Mesothelial cell of epicardium (in vitro differentiated cells): ENCODE measurements around the gene GPR132. TPM values are rescaled to one million over a fixed set of nuclear protein-coding genes. Genes with fewer than 3 reads are reported as not detected.

Experiments used
- DNase-seq, 2 experiments: peaks; one replicate each; pipeline ENCODE4 v3.0.0; 2021; ENCODE audit warnings: low spot score in 2 of 2; ENCODE audit not compliant: unreplicated experiment in 2 of 2
- H3K27ac Mint-ChIP-seq: 2 replicates; pipeline ENCODE4 v1.8.0; 2021; ENCODE audit warnings: mixed read lengths
- H3K27me3 Mint-ChIP-seq: 2 replicates; pipeline ENCODE4 v1.8.0; 2021; ENCODE audit warnings: low read depth, mixed read lengths
- H3K36me3 Mint-ChIP-seq: 2 replicates; pipeline ENCODE4 v1.8.0; 2021; ENCODE audit warnings: mixed read lengths
- H3K4me1 Mint-ChIP-seq: 2 replicates; pipeline ENCODE4 v1.8.0; 2021; ENCODE audit warnings: mixed read lengths
- H3K4me3 Mint-ChIP-seq: 2 replicates; pipeline ENCODE4 v1.8.0; 2021; ENCODE audit warnings: mild to moderate bottlenecking, moderate library complexity, mixed read lengths
- H3K9me3 Mint-ChIP-seq: 2 replicates; pipeline ENCODE4 v1.8.0; 2021; ENCODE audit warnings: mixed read lengths
- CTCF ChIP-seq: fragments of 200-600 bp; sonication (generic); IDR thresholded peaks from one replicate; pipeline ENCODE4 v1.5.0; 2021; ENCODE audit warnings: antibody characterized with exemption; ENCODE audit not compliant: unreplicated experiment
- total RNA-seq: library from RNA; stranded (reverse); gene quantifications from 3 replicates; pipeline ENCODE4 v1.2.1, GENCODE V29; 2021

GPR132 gene
- total RNA-seq, 1 donor from 2014 or later: 1.6 TPM

DNA sequence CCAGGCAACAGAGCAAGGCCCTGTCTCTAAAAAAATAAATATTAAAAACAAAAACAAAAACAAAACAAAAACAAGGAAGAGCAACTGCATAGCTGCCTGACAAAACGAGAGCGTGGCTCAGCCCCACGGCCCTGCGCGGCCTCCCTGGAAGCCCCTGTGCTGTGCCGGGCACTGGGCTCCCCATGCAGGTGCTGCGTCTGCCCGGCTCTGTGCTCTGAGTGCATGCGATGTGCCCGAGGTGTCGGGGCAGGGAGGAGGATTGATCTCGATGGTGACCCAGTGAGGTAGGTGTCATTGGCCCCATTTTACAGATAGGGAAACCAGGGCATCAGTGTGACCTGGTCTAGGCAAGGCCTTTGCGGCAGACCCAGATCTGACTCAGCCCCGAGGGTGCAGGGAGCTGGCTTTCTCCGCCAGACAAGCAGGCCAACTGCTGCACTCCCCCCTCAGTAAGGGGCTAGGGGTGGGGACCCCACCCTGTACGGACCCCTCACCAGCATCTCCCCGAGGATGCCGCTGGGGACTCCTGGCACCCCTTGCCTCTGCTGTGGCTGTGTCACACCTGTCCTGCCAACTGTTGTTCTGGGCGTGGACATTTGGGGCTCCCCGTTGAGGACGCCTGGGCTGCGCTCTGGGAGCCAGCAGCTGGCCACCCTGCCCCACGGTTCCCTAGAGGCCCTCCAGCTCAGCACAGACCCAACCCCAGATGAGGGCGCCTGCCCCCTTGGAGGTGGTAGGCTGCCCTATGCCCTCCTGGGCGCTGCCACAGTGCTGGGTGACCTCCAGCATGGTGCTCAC, 15.3 kb downstream of the GPR132 start:
- Mint-ChIP-seq H3K36me3 (no peaks in the 10 kb centered on the region), H3K27me3 (peaks cover 14% of the 10 kb centered on the region), H3K9me3 (peaks cover 6% of the 10 kb centered on the region), H3K4me1 (peaks cover 8% of the 10 kb centered on the region), H3K4me3 (no peak overlapping the region), H3K27ac (no peak overlapping the region)
- no peak for DNase-seq
- no peak for TF ChIP-seq CTCF

GRCh38 chr14:105047283-105048016, 17.8 kb downstream of the GPR132 start:
- Mint-ChIP-seq H3K4me3 (no peak overlapping the region), H3K4me1 (peaks cover 8% of the 10 kb centered on the region), H3K9me3 (peaks cover 6% of the 10 kb centered on the region), H3K36me3 (no peaks in the 10 kb centered on the region), H3K27ac (no peak overlapping the region), H3K27me3 (peaks cover 25% of the 10 kb centered on the region)
- DNase-seq: no peak
- TF ChIP-seq CTCF: no peak

GRCh38 chr14:105046891-105047282, 18.3 kb downstream of the GPR132 start:
- TF ChIP-seq CTCF: no peak
- Mint-ChIP-seq H3K27ac (no peak overlapping the region), H3K36me3 (no peaks in the 10 kb centered on the region), H3K4me1 (peaks cover 7% of the 10 kb centered on the region), H3K4me3 (no peak overlapping the region), H3K27me3 (peaks cover 25% of the 10 kb centered on the region), H3K9me3 (peaks cover 6% of the 10 kb centered on the region)
- DNase-seq: no peak

GRCh38 chr14:105045710-105046326, 19.4 kb downstream of the GPR132 start:
- Mint-ChIP-seq H3K27ac (no peak overlapping the region), H3K4me3 (no peak overlapping the region), H3K36me3 (no peaks in the 10 kb centered on the region), H3K4me1 (peaks cover 5% of the 10 kb centered on the region), H3K9me3 (no peaks in the 10 kb centered on the region), H3K27me3 (peaks cover 20% of the 10 kb centered on the region)
- peak; percentile 87 to 97 for DNase-seq
- TF ChIP-seq CTCF: peak; percentile 100

- TF ChIP-seq CTCF: no peak
- Mint-ChIP-seq H3K9me3 (no peaks in the 10 kb centered on the region), H3K27me3 (peaks cover 20% of the 10 kb centered on the region), H3K36me3 (no peaks in the 10 kb centered on the region), H3K4me1 (peaks cover 7% of the 10 kb centered on the region), H3K27ac (no peak overlapping the region), H3K4me3 (no peak overlapping the region)
- no peak for DNase-seq
Measured at GRCh38 chr14:105043641-105044040, 21.6 kb downstream of the GPR132 start.
